ENCODE results near the gene DIDO1.

DNA sequence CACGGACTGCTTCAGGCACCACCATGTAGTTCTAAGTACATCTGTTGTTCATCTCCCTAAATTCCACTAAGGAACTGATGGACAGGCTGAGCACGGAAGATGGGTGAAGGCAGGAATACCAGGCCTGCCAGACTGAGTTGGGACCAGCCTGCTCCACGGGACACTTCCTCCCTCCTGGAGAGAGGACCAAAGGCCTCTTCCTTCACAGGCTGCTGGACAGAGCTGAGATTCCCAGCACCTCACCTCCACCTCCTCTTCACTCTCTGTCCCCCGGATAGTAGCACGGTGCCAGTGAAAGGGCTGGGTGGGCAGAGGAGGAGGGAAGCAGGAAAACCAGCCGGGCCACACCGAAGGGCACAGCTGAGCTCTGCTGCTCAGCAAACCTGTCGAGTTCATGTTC, 41.7 kb downstream of the DIDO1 start:
- TF ChIP-seq, protein P1, sequence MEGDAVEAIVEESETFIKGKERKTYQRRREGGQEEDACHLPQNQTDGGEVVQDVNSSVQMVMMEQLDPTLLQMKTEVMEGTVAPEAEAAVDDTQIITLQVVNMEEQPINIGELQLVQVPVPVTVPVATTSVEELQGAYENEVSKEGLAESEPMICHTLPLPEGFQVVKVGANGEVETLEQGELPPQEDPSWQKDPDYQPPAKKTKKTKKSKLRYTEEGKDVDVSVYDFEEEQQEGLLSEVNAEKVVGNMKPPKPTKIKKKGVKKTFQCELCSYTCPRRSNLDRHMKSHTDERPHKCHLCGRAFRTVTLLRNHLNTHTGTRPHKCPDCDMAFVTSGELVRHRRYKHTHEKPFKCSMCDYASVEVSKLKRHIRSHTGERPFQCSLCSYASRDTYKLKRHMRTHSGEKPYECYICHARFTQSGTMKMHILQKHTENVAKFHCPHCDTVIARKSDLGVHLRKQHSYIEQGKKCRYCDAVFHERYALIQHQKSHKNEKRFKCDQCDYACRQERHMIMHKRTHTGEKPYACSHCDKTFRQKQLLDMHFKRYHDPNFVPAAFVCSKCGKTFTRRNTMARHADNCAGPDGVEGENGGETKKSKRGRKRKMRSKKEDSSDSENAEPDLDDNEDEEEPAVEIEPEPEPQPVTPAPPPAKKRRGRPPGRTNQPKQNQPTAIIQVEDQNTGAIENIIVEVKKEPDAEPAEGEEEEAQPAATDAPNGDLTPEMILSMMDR (IDR thresholded peaks at IDR 0.05) = no peak
- no peak for TF ChIP-seq POLR2A (IDR thresholded peaks at IDR 0.05)
